ENCODE measurements around the gene SLAMF7. TPM values are rescaled to one million over a fixed set of nuclear protein-coding genes. Genes with fewer than 3 reads are reported as not detected.

The SLAMF7 gene
- total and polyA plus RNA-seq, 2 experiments from 2014 or later: 0.11 TPM; not detected in 1

GRCh38 chr1:160710517-160711252 is 28.4 kb upstream of the SLAMF7 start:
- Histone ChIP-seq H3F3A (replicated peaks; ENCODE audit: low read depth) (no peaks in the 10 kb centered on the region), H3K4me1 (ENCODE audit: insufficient read depth) (no peaks in the 10 kb centered on the region), H3K9me2 (ENCODE audit: insufficient read depth) (no peaks in the 10 kb centered on the region), H4K20me1 (replicated peaks; ENCODE audit: insufficient read depth) (no peaks in the 10 kb centered on the region), H3K27me3 (ENCODE audit: insufficient read depth) (no peaks in the 10 kb centered on the region), H3K27ac (ENCODE audit: low read depth) (no peak overlapping the region), H3K79me2 (replicated peaks; ENCODE audit: insufficient read depth) (no peaks in the 10 kb centered on the region), H3K36me3 (ENCODE audit: insufficient read depth) (no peaks in the 10 kb centered on the region), H3K4me3 (no peak overlapping the region), H3K4me2 (no peak overlapping the region), H2AFZ (no peak overlapping the region)
- no peaks in the 10 kb centered on the region for H3K27me3 Mint-ChIP-seq (ENCODE audit: insufficient read depth, low read depth, poor library complexity)
- TF ChIP-seq CTCF (conservative IDR thresholded peaks at IDR 0.05; ENCODE audit: low read depth in 2 of 2) (no peak), JUNB (IDR thresholded peaks at IDR 0.05; ENCODE audit: unreplicated experiment) (no peak), CREB1 (CRISPR knock-in tag; IDR thresholded peaks at IDR 0.05; ENCODE audit: low read depth) (no peak), EZH2 (IDR thresholded peaks at IDR 0.05; ENCODE audit: low read depth, unreplicated experiment) (no peak), NANOG (IDR thresholded peaks at IDR 0.05; ENCODE audit: borderline replicate concordance) (no peak), ETS1 (IDR thresholded peaks at IDR 0.05) (no peak), ZNF462 (CRISPR knock-in tag; IDR thresholded peaks at IDR 0.05) (no peak), ZNF331 (CRISPR knock-in tag; IDR thresholded peaks at IDR 0.05; ENCODE audit: low read depth) (no peak), STAT1 (IDR thresholded peaks at IDR 0.05; ENCODE audit: unreplicated experiment) (no peak), POLR2AphosphoS5 (IDR thresholded peaks at IDR 0.05; ENCODE audit: low read depth) (no peak), ZNF114 (CRISPR knock-in tag; IDR thresholded peaks at IDR 0.05) (no peak), REST (IDR thresholded peaks at IDR 0.05; ENCODE audit: unreplicated experiment) (no peak)
- no peak for ATAC-seq
- H3K4me3 Mint-ChIP-seq: no peak overlapping the region
- H3K9me3 Mint-ChIP-seq: no peaks in the 10 kb centered on the region
- DNase-seq (ENCODE audit: low spot score): no peak
- H3K27ac Mint-ChIP-seq: no peak overlapping the region
- H3K4me1 Mint-ChIP-seq: no peaks in the 10 kb centered on the region
- no peaks in the 10 kb centered on the region for H3K36me3 Mint-ChIP-seq (ENCODE audit: low read depth)
